IPS DF 6.9 (cell line): Measurements from ENCODE around the gene ASNS.
"Not testable (repeated sequence)": the region's sequence is repeated elsewhere in the genome, so short reads cannot be mapped to it uniquely, and the experiment has no call there.

ENCODE experiments used
- DNase-seq: peaks from one replicate; pipeline ENCODE4 v3.0.0-alpha.2; 2013; ENCODE audit warnings: low read depth, low spot score
- H3K27ac ChIP-seq: one replicate; pipeline ENCODE4 v1.5.1; 2013; ENCODE audit warnings: low read length, control low read depth
- H3K27me3 ChIP-seq: 2 replicates; pipeline ENCODE4 v1.6.1; 2013; ENCODE audit warnings: mild to moderate bottlenecking, low read length; ENCODE audit not compliant: control insufficient read depth, insufficient read depth
- H3K36me3 ChIP-seq: 2 replicates; pipeline ENCODE4 v1.6.1; 2013; ENCODE audit warnings: low read length; ENCODE audit not compliant: control insufficient read depth, insufficient read depth
- H3K4me1 ChIP-seq: 2 replicates; pipeline ENCODE4 v1.6.1; 2013; ENCODE audit warnings: low read length; ENCODE audit not compliant: control insufficient read depth, insufficient read depth
- H3K4me3 ChIP-seq: 2 replicates; pipeline ENCODE4 v1.5.1; 2013; ENCODE audit warnings: mild to moderate bottlenecking, low read length
- H3K9me3 ChIP-seq: 2 replicates; pipeline ENCODE4 v1.6.1; 2013; ENCODE audit warnings: low read length, inconsistent platforms; ENCODE audit not compliant: control insufficient read depth, insufficient read depth
- WGBS: extraction: QIAGEN DNeasy Blood & Tissue Kit; methylation state at CpG from one replicate; pipeline ENCODE4 v1.1.7; 2013; ENCODE audit warnings: mixed read lengths, missing lambda C conversion rate; ENCODE audit not compliant: insufficient read length, insufficient coverage; 5-methylcytosine and 5-hydroxymethylcytosine counted together

ASNS gene

GRCh38 chr7:97868314-97868713 lies 3.9 kb downstream of the ASNS start:
- H3K36me3 ChIP-seq, result peaks cover 4% of the 10 kb centered on the region; the same call in 1 of the 2 replicates
- H3K27me3 ChIP-seq, result 0 out of 2 replicates have a peak, but pooled peaks cover 2% of the 10 kb centered on the region
- DNase-seq, result no peak
- H3K4me3 ChIP-seq, result no peak overlapping the region
- peaks cover under 1% of the 10 kb centered on the region; the same call in 1 of the 2 replicates for H3K4me1 ChIP-seq
- no peak overlapping the region for H3K27ac ChIP-seq
- H3K9me3 ChIP-seq, result no peaks in the 10 kb centered on the region

- DNase-seq, result no peak
Measured at GRCh38 chr7:97865104-97865503, 7.1 kb downstream of the ASNS start.

GRCh38 chr7:97859606-97860204 lies 12.5 kb downstream of the ASNS start:
- Histone ChIP-seq H3K27me3 (no peaks in the 10 kb centered on the region), H3K27ac (no peak overlapping the region), H3K4me3 (no peak overlapping the region), H3K4me1 (no peaks in the 10 kb centered on the region), H3K9me3 (no peaks in the 10 kb centered on the region), H3K36me3 (peaks cover 5% of the 10 kb centered on the region; the same call in 1 of the 2 replicates)
- WGBS, result no CpG with 5 or more reads among the region's 4 CpGs
- no peak for DNase-seq

More at GRCh38 chr7:97865104-97865503, 7.1 kb downstream of the ASNS start:
- no CpG with 5 or more reads among the region's 3 CpGs for WGBS
- Histone ChIP-seq H3K27ac (no peak overlapping the region), H3K27me3 (no peaks in the 10 kb centered on the region), H3K4me3 (no peak overlapping the region), H3K36me3 (peaks cover 5% of the 10 kb centered on the region; the same call in 1 of the 2 replicates), H3K9me3 (no peaks in the 10 kb centered on the region), H3K4me1 (no peaks in the 10 kb centered on the region)

- no peak for DNase-seq
- no peak overlapping the region for H3K27ac ChIP-seq
- no CpG with 5 or more reads among the region's 2 CpGs for WGBS
Measured at GRCh38 chr7:97858221-97858620, 14.0 kb downstream of the ASNS start.

GRCh38 chr7:97857544-97857943 lies 14.7 kb downstream of the ASNS start:
- Histone ChIP-seq H3K4me3 (no peak overlapping the region), H3K27ac (no peak overlapping the region), H3K36me3 (peaks cover 2% of the 10 kb centered on the region; the same call in 1 of the 2 replicates), H3K9me3 (no peaks in the 10 kb centered on the region), H3K27me3 (no peaks in the 10 kb centered on the region), H3K4me1 (no peaks in the 10 kb centered on the region)
- no peak for DNase-seq
- no CpG with 5 or more reads among the region's 5 CpGs for WGBS

More at GRCh38 chr7:97858221-97858620, 14.0 kb downstream of the ASNS start:
- no peaks in the 10 kb centered on the region for H3K4me1 ChIP-seq
- peaks cover 2% of the 10 kb centered on the region; the same call in 1 of the 2 replicates for H3K36me3 ChIP-seq
- H3K4me3 ChIP-seq, result no peak overlapping the region
- no peaks in the 10 kb centered on the region for H3K27me3 ChIP-seq
- no peaks in the 10 kb centered on the region for H3K9me3 ChIP-seq

GRCh38 chr7:97851683-97852082 lies 20.5 kb downstream of the ASNS start:
- no peaks in the 10 kb centered on the region for H3K4me1 ChIP-seq
- no peaks in the 10 kb centered on the region for H3K27me3 ChIP-seq
- H3K9me3 ChIP-seq, result no peaks in the 10 kb centered on the region
- DNase-seq, result no peak
- WGBS, result no CpG with 5 or more reads among the region's 2 CpGs
- peaks cover 5% of the 10 kb centered on the region; the same call in 1 of the 2 replicates for H3K36me3 ChIP-seq
- H3K27ac ChIP-seq, result no peak overlapping the region
- no peak overlapping the region for H3K4me3 ChIP-seq

- not testable (repeated sequence) for DNase-seq, H3K36me3 ChIP-seq, H3K27me3 ChIP-seq, H3K4me3 ChIP-seq, H3K9me3 ChIP-seq, H3K27ac ChIP-seq, H3K4me1 ChIP-seq
- no CpG with 5 or more reads among the region's 4 CpGs for WGBS
Measured at GRCh38 chr7:97850262-97851031, 21.8 kb downstream of the ASNS start.

GRCh38 chr7:97847791-97848190 lies 24.4 kb downstream of the ASNS start:
- no peak for DNase-seq

GRCh38 chr7:97846945-97847344 lies 25.3 kb downstream of the ASNS start:
- no peaks in the 10 kb centered on the region for H3K27me3 ChIP-seq
- H3K36me3 ChIP-seq, result 0 out of 2 replicates have a peak, but pooled peaks cover 2% of the 10 kb centered on the region
- DNase-seq, result no peak
- H3K4me1 ChIP-seq, result no peaks in the 10 kb centered on the region
- H3K4me3 ChIP-seq, result no peak overlapping the region
- WGBS, result no CpG with 5 or more reads among the region's 4 CpGs
- no peak overlapping the region for H3K27ac ChIP-seq
- no peaks in the 10 kb centered on the region; the same call in 1 of the 2 replicates for H3K9me3 ChIP-seq

More at GRCh38 chr7:97847791-97848190, 24.4 kb downstream of the ASNS start:
- no peaks in the 10 kb centered on the region for H3K4me1 ChIP-seq
- WGBS, result no CpG with 5 or more reads among the region's 5 CpGs
- H3K27me3 ChIP-seq, result no peaks in the 10 kb centered on the region
- no peak overlapping the region for H3K27ac ChIP-seq
- no peaks in the 10 kb centered on the region; the same call in 1 of the 2 replicates for H3K9me3 ChIP-seq
- H3K36me3 ChIP-seq, result 0 out of 2 replicates have a peak, but pooled peaks cover 5% of the 10 kb centered on the region
- H3K4me3 ChIP-seq, result no peak overlapping the region

GRCh38 chr7:97845622-97846203 lies 26.5 kb downstream of the ASNS start:
- Histone ChIP-seq H3K9me3 (no peaks in the 10 kb centered on the region; the same call in 1 of the 2 replicates), H3K36me3 (no peaks in the 10 kb centered on the region), H3K27ac (no peak overlapping the region), H3K4me1 (no peaks in the 10 kb centered on the region), H3K4me3 (no peak overlapping the region), H3K27me3 (no peaks in the 10 kb centered on the region)
- no CpG with 5 or more reads among the region's 2 CpGs for WGBS
- no peak for DNase-seq
